Neural cell (in vitro differentiated cells): ENCODE data around the gene MRC2.

Experiments
- CTCF ChIP-seq: fragments of 450-650 bp; IDR thresholded peaks from 2 replicates; pipeline ENCODE4 v1.5.1; 2014; ENCODE audit warnings: antibody characterized with exemption, mild to moderate bottlenecking, moderate library complexity; ENCODE audit not compliant: poor library complexity, severe bottlenecking
- EP300 ChIP-seq: fragments of 450-650 bp; conservative IDR thresholded peaks from 2 replicates; pipeline ENCODE4 v1.6.1; 2014; ENCODE audit warnings: antibody characterized with exemption, mild to moderate bottlenecking, moderate library complexity; ENCODE audit not compliant: poor library complexity, severe bottlenecking
- EZH2 ChIP-seq: fragments of 200-600, 300-800 bp; shearing (Covaris generic), sonication (generic); IDR thresholded peaks from 2 replicates; pipeline ENCODE4 v1.6.1; 2014; ENCODE audit warnings: antibody characterized with exemption, low read length, borderline replicate concordance, mild to moderate bottlenecking; ENCODE audit not compliant: insufficient read depth, poor library complexity, severe bottlenecking
- MXI1 ChIP-seq: fragments of 450-650 bp; conservative IDR thresholded peaks from 2 replicates; pipeline ENCODE4 v1.6.1; 2014; ENCODE audit warnings: antibody characterized with exemption, mild to moderate bottlenecking; ENCODE audit not compliant: poor library complexity, severe bottlenecking
- RAD21 ChIP-seq: fragments of 450-650 bp; conservative IDR thresholded peaks from 2 replicates; pipeline ENCODE4 v1.6.1; 2014; ENCODE audit warnings: antibody characterized with exemption, mild to moderate bottlenecking, moderate library complexity

- no peak for TF ChIP-seq CTCF
- TF ChIP-seq EZH2, result no peak
- TF ChIP-seq RAD21, result no peak
- no peak for TF ChIP-seq MXI1
- TF ChIP-seq EP300, result no peak
Measured at GRCh38 chr17:62676952-62677596, 49.6 kb downstream of the MRC2 start.
